ENCODE data around the gene M1AP.

DNA sequence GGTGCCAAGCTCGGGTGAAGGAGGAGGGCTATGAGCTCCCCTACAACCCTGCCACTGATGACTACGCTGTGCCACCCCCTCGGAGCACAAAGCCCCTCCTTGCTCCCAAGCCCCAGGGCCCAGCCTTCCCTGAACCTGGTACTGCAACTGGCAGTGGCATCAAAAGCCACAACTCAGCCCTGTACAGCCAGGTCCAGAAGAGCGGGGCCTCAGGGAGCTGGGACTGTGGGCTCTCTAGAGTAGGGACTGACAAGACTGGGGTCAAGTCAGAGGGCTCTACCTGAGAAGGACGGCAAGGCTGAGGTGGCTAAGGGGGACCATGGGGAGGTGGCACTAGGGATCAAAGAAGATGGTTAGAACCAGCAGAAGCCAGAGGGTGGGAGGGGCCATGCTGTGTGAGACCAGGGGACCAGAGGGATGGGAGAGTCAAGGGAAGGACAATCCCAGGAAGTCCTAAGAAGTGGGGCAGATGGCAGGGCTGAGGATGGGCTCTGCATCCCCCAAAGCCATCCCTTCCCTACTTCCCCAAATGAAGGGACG is 91.2 kb downstream of the M1AP start:
- TF ChIP-seq, protein P1, sequence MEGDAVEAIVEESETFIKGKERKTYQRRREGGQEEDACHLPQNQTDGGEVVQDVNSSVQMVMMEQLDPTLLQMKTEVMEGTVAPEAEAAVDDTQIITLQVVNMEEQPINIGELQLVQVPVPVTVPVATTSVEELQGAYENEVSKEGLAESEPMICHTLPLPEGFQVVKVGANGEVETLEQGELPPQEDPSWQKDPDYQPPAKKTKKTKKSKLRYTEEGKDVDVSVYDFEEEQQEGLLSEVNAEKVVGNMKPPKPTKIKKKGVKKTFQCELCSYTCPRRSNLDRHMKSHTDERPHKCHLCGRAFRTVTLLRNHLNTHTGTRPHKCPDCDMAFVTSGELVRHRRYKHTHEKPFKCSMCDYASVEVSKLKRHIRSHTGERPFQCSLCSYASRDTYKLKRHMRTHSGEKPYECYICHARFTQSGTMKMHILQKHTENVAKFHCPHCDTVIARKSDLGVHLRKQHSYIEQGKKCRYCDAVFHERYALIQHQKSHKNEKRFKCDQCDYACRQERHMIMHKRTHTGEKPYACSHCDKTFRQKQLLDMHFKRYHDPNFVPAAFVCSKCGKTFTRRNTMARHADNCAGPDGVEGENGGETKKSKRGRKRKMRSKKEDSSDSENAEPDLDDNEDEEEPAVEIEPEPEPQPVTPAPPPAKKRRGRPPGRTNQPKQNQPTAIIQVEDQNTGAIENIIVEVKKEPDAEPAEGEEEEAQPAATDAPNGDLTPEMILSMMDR (IDR thresholded peaks at IDR 0.05): no peak
- no peak for TF ChIP-seq EP300 (IDR thresholded peaks at IDR 0.05)
- no peak for TF ChIP-seq POLR2A (IDR thresholded peaks at IDR 0.05)
